Psoas muscle (tissue), 8 donors: ENCODE measurements around the gene PTPRK. TPM values are rescaled to one million over a fixed set of nuclear protein-coding genes. Genes with fewer than 3 reads are reported as not detected.
A peak's percentile ranks its signal among the peaks of the same experiment; 100 is the strongest.

Experiments
- ATAC-seq, 4 donors: fragments of 200-7000 bp; cut with Tn5 transposase; one replicate each; pipeline ENCODE4 v1.9.1; 2020; ENCODE audit warnings: moderate library complexity in 3 of 4, mild to moderate bottlenecking in 2 of 4
- DNase-seq, 2 donors: peaks; one replicate each; pipeline ENCODE4 v3.0.0-alpha.2; 2020
- H3K27ac ChIP-seq: fragments of 200-600 bp; one replicate; pipeline ENCODE4 v1.8.0; 2022
- H3K27me3 ChIP-seq, 3 donors: fragments of 200-600 bp in 1 of 3; one replicate each; pipeline versions ENCODE4 v1.6.1 to v1.8.0; 2013 to 2022; ENCODE audit warnings: low read length in 2 of 3, mild to moderate bottlenecking in 2 of 3, moderate library complexity in 1 of 3; ENCODE audit not compliant: insufficient read depth in 3 of 3
- H3K36me3 ChIP-seq, 2 donors: fragments of 200-600 bp in 1 of 2; one replicate each; pipeline versions ENCODE4 v1.6.1 to v1.8.0; 2013 to 2022; ENCODE audit warnings: low read depth in 1 of 2, mild to moderate bottlenecking in 1 of 2, moderate library complexity in 1 of 2; ENCODE audit not compliant: insufficient read depth in 1 of 2
- H3K4me1 ChIP-seq: fragments of 200-600 bp; one replicate; pipeline ENCODE4 v1.8.0; 2022
- H3K4me3 ChIP-seq: fragments of 200-600 bp; one replicate; pipeline ENCODE4 v1.8.0; 2022; ENCODE audit warnings: mild to moderate bottlenecking
- H3K9me3 ChIP-seq: fragments of 200-600 bp; one replicate; pipeline ENCODE4 v1.8.0; 2022
- CTCF ChIP-seq: fragments of 200-600 bp; IDR thresholded peaks from one replicate; pipeline ENCODE4 v1.8.0; 2022; ENCODE audit warnings: antibody characterized with exemption
- WGBS, 3 donors: extraction: QIAGEN DNeasy Blood & Tissue Kit; methylation state at CpG; one replicate each; pipeline versions ENCODE4 v1.1.6 to v1.1.7; 2013; 5-methylcytosine and 5-hydroxymethylcytosine counted together
- intact Hi-C, 2 donors: fragments of 100-400 bp; cut with DNase I; formaldehyde crosslinking; loops; one replicate each; pipeline versions ENCODE4 v1.11.0 to v1.14.2; 2022
- polyA plus RNA-seq, 3 donors: library from polyadenylated mRNA; stranded (reverse); fragments of 200-250 nt; gene quantifications; one replicate each; pipeline ENCODE4 v1.2.3, GENCODE V29; 2013
- total RNA-seq, 4 donors: library from RNA; stranded (reverse); fragmentation: NEBNext Ultra II Directional in 2 of 4; extraction: Animal tissue kit (Norgen Biotek cat#: 25700) in 2 of 4; gene quantifications; one replicate each; pipeline versions ENCODE4 v1.2.1 to v1.2.4, GENCODE V29; 2021 to 2023
- donor health status: healthy with polysubstance abuse.
- donor health status: DM: no; HTN: no; CAD: no; lungs with moderate emphysema.
- donor health status: Bipolar disorder and iron deficiency.
- donor health status: healthy.
- donor health status: DM: yes; HTN: yes; CAD: no.
- donor health status: DM: no; HTN: no; CAD: no.
- donor health status: DM: no; HTN: no; CAD: no.
- donor health status: DM: yes; HTN: yes; CAD: no.

PTPRK gene
- total and polyA plus RNA-seq, 7 donors: 3.2 to 10.6 (median 9.1) TPM

GRCh38 chr6:128509709-128510108, 10.7 kb downstream of the PTPRK start:
- no peak for ATAC-seq
- WGBS, 3 donors: 94 to 97% (median 94%) methylated on average over 1 of the region's 1 CpG

GRCh38 chr6:128508588-128509296, 11.7 kb downstream of the PTPRK start:
- ATAC-seq: peak in 2 of 4 donors; percentile 52 to 53
- no peaks in the 10 kb centered on the region for H3K9me3 ChIP-seq
- no peaks in the 10 kb centered on the region for H3K27me3 ChIP-seq
- no peak overlapping the region for H3K27ac ChIP-seq
- no peaks in the 10 kb centered on the region for H3K36me3 ChIP-seq
- TF ChIP-seq CTCF: no peak
- DNase-seq: no peak
- intact Hi-C loops: no loop called here
- no peak overlapping the region for H3K4me3 ChIP-seq
- peaks cover 8% of the 10 kb centered on the region for H3K4me1 ChIP-seq
- WGBS, 3 donors: 92 to 95% (median 92%) methylated on average over 14 to 15 of the region's 15 CpGs

More at GRCh38 chr6:128509709-128510108, 10.7 kb downstream of the PTPRK start:
- intact Hi-C loops: loop anchor here in 1 of 2 donors (10.0 kb wide), 1 partner anchor 255 kb away; no protein-coding TSS in a partner anchor
- Histone ChIP-seq H3K4me1 (peaks cover 7% of the 10 kb centered on the region), H3K9me3 (no peaks in the 10 kb centered on the region), H3K27ac (no peak overlapping the region), H3K27me3 (no peaks in the 10 kb centered on the region), H3K4me3 (no peak overlapping the region), H3K36me3 (no peaks in the 10 kb centered on the region)
- TF ChIP-seq CTCF: no peak
- DNase-seq: no peak

- Histone ChIP-seq H3K4me1 (peaks cover 6% of the 10 kb centered on the region), H3K4me3 (no peak overlapping the region), H3K36me3 (no peaks in the 10 kb centered on the region), H3K9me3 (no peaks in the 10 kb centered on the region), H3K27me3 (no peaks in the 10 kb centered on the region), H3K27ac (no peak overlapping the region)
- ATAC-seq: no peak
- DNase-seq: no peak
- intact Hi-C loops: no loop called here
- WGBS, 3 donors: 85 to 88% (median 87%) methylated on average over 5 of the region's 5 CpGs
- no peak for TF ChIP-seq CTCF
Measured at GRCh38 chr6:128507337-128508310, 12.8 kb downstream of the PTPRK start.

GRCh38 chr6:128505603-128506002, 14.8 kb downstream of the PTPRK start:
- DNase-seq: no peak
- TF ChIP-seq CTCF: no peak
- peaks cover 6% of the 10 kb centered on the region for H3K4me1 ChIP-seq
- no peaks in the 10 kb centered on the region for H3K36me3 ChIP-seq
- no peaks in the 10 kb centered on the region for H3K27me3 ChIP-seq
- H3K9me3 ChIP-seq: no peaks in the 10 kb centered on the region
- WGBS, 3 donors: 62 to 78% (median 64%) methylated on average over 2 of the region's 2 CpGs
- no peak overlapping the region for H3K27ac ChIP-seq
- no peak overlapping the region for H3K4me3 ChIP-seq
- intact Hi-C loops: no loop called here
- no peak for ATAC-seq
